Calu3 (cell line): ENCODE data around the gene FAM240B. TPM values are rescaled to one million over a fixed set of nuclear protein-coding genes. Genes with fewer than 3 reads are reported as not detected.

Source experiments
- BruUV-seq: library from RNA; stranded (reverse); fragments of 400-500 nt; replicated peaks from 2 replicates; lab custom pipeline; 2021; lab: Mats Ljungman, UMichigan
- CTCF ChIA-PET: fragments of 300-600 bp; sonication (Branson Sonifier 250); formaldehyde crosslinking; loops from one replicate; lab custom pipeline; 2022; ENCODE audit warnings: antibody characterized with exemption; lab: Charles Lee
- DNase-seq: peaks from one replicate; pipeline ENCODE4 v3.0.0; 2022
- H3K27ac Mint-ChIP-seq: one replicate; pipeline ENCODE4 v1.8.0; 2022; ENCODE audit warnings: mixed read lengths; ENCODE audit not compliant: unreplicated experiment
- H3K27me3 Mint-ChIP-seq: one replicate; pipeline ENCODE4 v1.8.0; 2022; ENCODE audit warnings: mixed read lengths; ENCODE audit not compliant: unreplicated experiment
- H3K36me3 Mint-ChIP-seq: one replicate; pipeline ENCODE4 v1.8.0; 2022; ENCODE audit warnings: mild to moderate bottlenecking, moderate library complexity, mixed read lengths; ENCODE audit not compliant: insufficient read depth, unreplicated experiment
- H3K4me1 Mint-ChIP-seq: one replicate; pipeline ENCODE4 v1.8.0; 2022; ENCODE audit warnings: mild to moderate bottlenecking, low read depth, mixed read lengths; ENCODE audit not compliant: unreplicated experiment
- H3K4me3 Mint-ChIP-seq: one replicate; pipeline ENCODE4 v1.8.0; 2022; ENCODE audit warnings: mild to moderate bottlenecking, low read depth, moderate library complexity, mixed read lengths; ENCODE audit not compliant: unreplicated experiment
- H3K9me3 Mint-ChIP-seq: one replicate; pipeline ENCODE4 v1.8.0; 2022; ENCODE audit warnings: low read depth, mixed read lengths; ENCODE audit not compliant: unreplicated experiment
- intact Hi-C: fragments of 100-400 bp; cut with micrococcal nuclease; formaldehyde crosslinking; loops from one replicate; pipeline ENCODE4 v1.10.0; 2022; ENCODE audit not compliant: unreplicated experiment
- total RNA-seq: library from RNA; stranded (reverse); gene quantifications from 2 replicates; pipeline ENCODE4 v1.2.3, GENCODE V29; 2022
- TF ChIP-seq, protein P1 (sequence below): fragments of 200-600 bp; IDR thresholded peaks from one replicate; pipeline ENCODE4 v1.8.0; 2022; ENCODE audit warnings: antibody characterized with exemption; ENCODE audit not compliant: unreplicated experiment

FAM240B gene
- total RNA-seq, 1 experiment from 2014 or later, result not detected

DNA sequence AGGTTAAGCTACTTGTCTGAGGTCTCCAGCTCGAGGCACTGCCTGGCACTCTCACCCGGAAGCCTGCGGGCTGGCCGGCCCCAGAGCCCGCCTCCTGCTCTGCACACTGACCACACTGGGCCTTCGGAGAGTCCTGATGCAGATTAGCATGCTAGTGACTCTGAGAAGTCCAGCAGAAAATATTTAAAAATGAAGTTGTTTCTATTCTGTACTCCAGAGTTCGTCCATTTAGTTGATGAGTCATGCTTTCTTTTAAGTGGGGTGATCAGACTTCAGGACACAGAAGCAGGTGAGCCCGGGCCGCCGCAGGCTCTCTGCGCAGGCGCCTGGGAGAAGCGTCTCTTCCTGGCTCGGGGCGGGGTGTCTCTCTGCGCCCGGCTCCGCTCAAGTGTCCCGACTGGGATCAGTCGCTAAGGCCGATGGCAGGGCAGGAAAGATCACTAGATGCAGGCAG, 32.5 kb downstream of the FAM240B start:
- Mint-ChIP-seq H3K4me1 (no peaks in the 10 kb centered on the region), H3K27ac (no peak overlapping the region), H3K36me3 (no peaks in the 10 kb centered on the region), H3K4me3 (peak overlapping the region; percentile 50), H3K9me3 (no peaks in the 10 kb centered on the region), H3K27me3 (no peaks in the 10 kb centered on the region)
- TF ChIP-seq, protein P1, sequence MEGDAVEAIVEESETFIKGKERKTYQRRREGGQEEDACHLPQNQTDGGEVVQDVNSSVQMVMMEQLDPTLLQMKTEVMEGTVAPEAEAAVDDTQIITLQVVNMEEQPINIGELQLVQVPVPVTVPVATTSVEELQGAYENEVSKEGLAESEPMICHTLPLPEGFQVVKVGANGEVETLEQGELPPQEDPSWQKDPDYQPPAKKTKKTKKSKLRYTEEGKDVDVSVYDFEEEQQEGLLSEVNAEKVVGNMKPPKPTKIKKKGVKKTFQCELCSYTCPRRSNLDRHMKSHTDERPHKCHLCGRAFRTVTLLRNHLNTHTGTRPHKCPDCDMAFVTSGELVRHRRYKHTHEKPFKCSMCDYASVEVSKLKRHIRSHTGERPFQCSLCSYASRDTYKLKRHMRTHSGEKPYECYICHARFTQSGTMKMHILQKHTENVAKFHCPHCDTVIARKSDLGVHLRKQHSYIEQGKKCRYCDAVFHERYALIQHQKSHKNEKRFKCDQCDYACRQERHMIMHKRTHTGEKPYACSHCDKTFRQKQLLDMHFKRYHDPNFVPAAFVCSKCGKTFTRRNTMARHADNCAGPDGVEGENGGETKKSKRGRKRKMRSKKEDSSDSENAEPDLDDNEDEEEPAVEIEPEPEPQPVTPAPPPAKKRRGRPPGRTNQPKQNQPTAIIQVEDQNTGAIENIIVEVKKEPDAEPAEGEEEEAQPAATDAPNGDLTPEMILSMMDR, result no peak
- intact Hi-C loops, result no loop called here
- CTCF ChIA-PET, result no interaction called here
- DNase-seq, result peak; percentile 46
- BruUV-seq, result no TSS peak

DNA sequence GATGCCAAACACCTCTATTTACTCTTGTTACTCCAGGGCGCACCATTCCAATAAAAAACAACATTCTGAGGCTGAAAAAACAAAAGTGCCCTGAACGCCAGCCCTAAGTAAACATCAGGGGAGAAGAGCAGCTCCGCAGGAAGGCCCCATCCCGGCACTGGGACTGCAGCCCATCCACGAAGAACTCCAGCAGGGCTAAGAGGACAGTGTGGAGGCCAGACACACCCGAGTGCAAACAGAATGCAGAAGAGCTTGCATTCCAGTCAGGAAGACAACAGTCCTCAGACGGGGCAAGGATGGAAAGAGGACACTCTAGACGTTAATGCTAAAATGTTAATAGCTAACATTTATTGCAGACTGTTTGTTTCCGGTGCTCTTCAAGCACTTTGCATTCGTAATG, 33.0 kb downstream of the FAM240B start:
- no TSS peak for BruUV-seq
- no peak overlapping the region for H3K4me3 Mint-ChIP-seq
- H3K4me1 Mint-ChIP-seq, result no peaks in the 10 kb centered on the region
- CTCF ChIA-PET, result no interaction called here
- H3K36me3 Mint-ChIP-seq, result no peaks in the 10 kb centered on the region
- TF ChIP-seq, protein P1, result no peak
- no peak for DNase-seq
- H3K9me3 Mint-ChIP-seq, result no peaks in the 10 kb centered on the region
- no peak overlapping the region for H3K27ac Mint-ChIP-seq
- H3K27me3 Mint-ChIP-seq, result no peaks in the 10 kb centered on the region
- intact Hi-C loops, result no loop called here

- H3K4me3 Mint-ChIP-seq, result no peak overlapping the region
- no peaks in the 10 kb centered on the region for H3K27me3 Mint-ChIP-seq
- TF ChIP-seq, protein P1, result no peak
- H3K36me3 Mint-ChIP-seq, result no peaks in the 10 kb centered on the region
- intact Hi-C loops, result no loop called here
- no peaks in the 10 kb centered on the region for H3K4me1 Mint-ChIP-seq
- CTCF ChIA-PET, result no interaction called here
- no peak for DNase-seq
- H3K27ac Mint-ChIP-seq, result no peak overlapping the region
- no peaks in the 10 kb centered on the region for H3K9me3 Mint-ChIP-seq
- no TSS peak for BruUV-seq
Observed at GRCh38 chr9:38685535-38685934, 34.4 kb downstream of the FAM240B start.

- Mint-ChIP-seq H3K4me3 (no peak overlapping the region), H3K27ac (no peak overlapping the region), H3K27me3 (no peaks in the 10 kb centered on the region), H3K36me3 (no peaks in the 10 kb centered on the region), H3K9me3 (no peaks in the 10 kb centered on the region), H3K4me1 (no peaks in the 10 kb centered on the region)
- intact Hi-C loops, result no loop called here
- TF ChIP-seq, protein P1, result no peak
- CTCF ChIA-PET, result no interaction called here
- no TSS peak for BruUV-seq
- no peak for DNase-seq
Observed at GRCh38 chr9:38683336-38683735, 36.6 kb downstream of the FAM240B start.
